CD4-positive, alpha-beta T cell treated with Interferon gamma for 1 hour (primary cell): ENCODE results near the gene HAUS8.
"Not testable (repeated sequence)": the region's sequence is repeated elsewhere in the genome, so short reads cannot be mapped to it uniquely, and the experiment has no call there.

Experiments
- DNase-seq: peaks from one replicate; pipeline ENCODE4 v3.0.0-alpha.2; 2020

The HAUS8 gene

DNA sequence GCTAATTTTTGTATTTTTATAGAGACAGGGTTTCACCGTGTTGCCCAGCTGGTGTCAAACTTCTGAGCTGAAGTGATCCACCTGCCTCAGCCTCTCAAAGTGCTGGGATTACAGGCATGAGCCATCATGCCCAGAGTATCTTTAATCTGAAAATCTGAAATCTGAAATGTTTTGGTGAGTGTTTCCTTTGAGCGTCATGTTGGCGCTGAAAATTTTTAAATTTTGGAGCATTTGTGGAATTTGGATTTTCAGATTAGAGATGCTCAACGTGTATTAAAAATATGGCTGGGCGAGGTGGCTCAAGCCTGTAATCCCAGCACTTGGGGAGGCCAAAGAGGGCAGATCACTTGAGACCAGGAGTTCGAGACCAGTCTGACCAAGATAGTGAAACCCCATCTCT is 43.5 kb downstream of the HAUS8 start:
- DNase-seq = no peak

DNA sequence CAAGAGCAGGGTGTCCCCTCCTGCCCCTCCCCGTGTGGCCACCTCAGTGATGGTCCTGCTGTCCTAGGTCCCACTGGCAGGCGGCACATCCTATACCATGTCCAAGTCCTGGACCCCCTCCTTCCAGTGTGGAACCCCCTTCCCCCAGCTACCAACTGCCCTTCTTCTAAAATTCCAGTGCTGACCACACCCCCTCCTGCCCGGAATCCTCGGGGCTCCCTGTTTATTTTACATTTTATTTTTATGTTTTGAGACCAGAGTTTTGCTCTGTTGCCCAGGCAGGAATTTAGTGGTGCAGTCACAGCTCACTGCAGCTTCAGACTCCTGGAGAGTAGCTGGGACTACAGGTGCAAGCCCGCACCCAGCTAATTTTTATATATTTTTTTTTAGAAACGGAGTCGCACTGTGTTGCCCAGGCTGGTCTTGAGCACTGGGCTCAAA is 47.7 kb downstream of the HAUS8 start:
- DNase-seq = no peak

DNA sequence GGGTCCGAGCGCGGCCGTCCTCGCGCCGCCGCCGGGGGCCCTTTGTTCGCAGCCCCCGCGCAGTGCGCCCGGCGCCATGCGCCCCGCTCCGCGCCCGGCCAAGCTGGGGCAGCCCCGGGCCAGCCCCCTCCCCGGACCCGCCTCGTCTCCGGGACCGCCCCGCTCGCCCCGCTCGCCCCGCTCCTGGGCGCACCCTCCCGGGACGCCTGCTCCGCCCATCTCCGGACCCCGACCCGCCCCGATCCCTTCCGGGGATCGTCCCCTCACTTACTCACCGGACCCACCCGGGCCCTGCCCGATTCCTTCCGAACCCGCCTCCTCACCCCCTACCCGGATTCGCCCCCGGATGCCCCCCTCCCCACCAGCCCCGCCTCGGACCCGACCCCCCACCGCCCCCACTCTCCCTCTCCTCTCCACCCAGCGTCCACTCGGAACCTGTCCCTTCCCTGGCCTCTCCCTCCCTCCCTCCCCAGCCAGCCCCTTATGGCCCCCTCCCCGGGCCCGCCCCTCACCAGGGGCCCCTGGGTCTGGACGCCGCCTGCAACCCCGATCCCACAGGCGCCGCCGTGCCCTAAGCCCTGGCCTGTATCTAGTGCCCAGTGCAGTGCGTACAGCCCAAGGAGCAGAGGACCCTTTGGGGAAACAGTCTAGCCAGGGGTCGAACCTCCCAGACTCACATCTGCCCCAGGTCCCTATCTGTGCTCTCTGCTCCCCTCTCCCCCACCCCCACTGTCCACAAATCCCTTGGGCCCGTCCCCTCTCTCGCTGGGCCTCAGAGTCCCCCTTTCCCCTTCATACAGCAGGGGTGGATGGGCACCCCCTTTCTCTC is 48.3 kb downstream of the HAUS8 start, which contains the start of gene CPAMD8:
Gene CPAMD8, minus strand, starts transcription at position 105 of the 829 bp plus-strand sequence. CDS start 168 bp downstream, outside the sequence.
- DNase-seq = no peak

DNA sequence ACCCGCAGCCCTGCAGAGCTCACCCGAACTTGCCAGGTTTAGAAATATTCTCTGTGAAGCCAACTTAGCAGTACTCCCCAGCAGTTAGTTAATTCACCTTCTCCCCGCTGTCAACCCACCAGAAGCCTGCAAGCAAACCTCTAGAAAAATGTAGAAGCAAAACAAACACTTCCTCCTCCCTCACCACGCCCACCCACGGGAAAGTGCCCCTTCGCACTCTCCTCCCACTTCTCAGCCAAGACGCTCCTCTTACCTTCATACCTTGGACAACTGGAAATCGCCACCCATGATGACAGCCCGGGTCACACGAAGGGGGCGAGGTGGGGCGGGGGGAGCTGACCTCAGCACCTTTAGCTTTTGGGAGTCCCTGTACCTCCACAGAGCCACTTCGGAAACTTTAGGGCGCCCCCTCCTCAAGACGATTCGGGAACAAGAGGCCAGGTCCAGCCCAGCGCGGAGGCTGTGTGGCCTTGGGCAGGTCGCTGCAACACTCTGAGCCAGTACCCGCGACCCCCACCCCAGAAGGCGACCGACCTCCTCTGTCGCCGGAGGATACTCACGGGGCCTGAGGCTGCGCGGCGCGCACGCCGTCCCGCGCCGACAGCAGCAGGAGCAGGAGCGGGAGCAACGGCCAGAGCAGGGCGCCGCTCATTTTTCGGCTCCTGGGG is 49.1 kb downstream of the HAUS8 start:
- peak; percentile 17 for DNase-seq

DNA sequence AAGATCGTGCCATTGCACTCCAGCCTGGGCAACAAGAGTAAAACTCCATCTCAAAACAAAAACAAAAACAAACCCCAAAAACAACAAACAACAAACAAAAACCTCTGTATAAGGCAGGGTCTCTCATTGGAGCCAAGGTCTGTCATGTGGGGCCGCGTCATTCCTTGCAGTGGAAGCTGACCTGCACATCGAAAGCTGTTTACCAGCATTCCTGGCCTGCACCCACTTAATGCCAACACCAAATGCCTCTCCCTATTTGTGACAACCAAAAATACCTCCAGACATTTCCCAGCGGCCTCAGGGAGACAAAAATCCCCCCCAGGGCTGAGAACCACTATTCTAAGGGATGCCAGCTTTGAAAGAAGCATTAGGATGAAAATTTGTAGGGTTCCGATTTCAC is 49.9 kb downstream of the HAUS8 start:
- DNase-seq = no peak

DNA sequence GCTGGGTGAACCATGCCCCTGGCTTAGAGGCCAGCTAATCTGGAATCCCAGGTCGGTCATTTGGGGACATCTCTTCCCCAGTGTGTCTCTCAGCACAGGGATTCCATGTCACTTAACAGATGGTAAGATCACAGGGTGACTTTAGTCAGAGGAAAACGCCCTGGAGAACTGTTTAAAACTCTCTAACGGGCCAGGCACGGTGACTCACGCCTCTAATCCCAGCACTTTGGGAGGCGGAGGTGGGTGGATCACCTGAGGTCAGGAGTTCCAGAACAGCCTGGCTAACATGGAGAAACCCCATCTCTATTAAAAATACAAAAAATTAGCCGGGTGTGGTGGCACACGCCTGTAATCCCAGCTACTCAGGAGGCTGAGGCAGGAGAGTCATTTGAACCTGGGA is 50.3 kb downstream of the HAUS8 start:
- not testable (repeated sequence) for DNase-seq

DNA sequence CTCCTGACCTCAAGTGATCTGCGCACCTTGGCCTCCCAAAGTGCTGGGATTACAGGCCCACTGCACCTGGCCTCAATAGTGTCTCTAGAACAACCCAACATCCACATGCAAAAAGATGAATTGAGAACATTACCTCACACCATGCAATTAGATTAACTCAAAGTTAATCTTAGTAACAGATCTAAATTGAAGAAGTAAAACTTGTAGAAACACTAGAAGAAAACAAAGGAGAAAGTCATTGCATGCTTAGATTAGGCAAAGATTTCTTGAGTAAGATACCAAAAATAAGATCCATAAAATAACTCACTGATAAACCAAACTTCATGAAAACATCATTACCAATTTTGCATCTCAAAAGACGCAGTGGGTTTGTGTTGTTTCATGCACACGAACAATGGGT is 51.4 kb downstream of the HAUS8 start:
- no peak for DNase-seq

DNA sequence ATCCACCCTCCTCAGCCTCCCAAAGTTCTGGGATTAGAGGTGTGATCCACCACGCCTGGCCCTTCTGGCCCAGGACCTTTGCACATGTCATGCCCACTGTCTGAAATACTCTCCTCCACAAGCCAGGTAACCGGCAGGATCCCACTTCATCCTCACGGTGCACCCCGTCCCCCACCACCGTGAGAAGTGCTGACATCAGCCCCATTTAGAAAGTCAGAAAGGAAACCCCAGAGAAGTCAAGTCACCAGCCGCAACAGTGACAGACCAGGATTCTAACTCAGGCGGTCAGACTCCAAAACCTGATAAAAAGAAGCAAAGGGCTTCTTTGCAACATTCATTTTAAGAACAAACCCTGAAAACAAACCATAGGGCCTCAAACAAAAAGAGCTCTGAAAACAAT is 52.5 kb downstream of the HAUS8 start:
- DNase-seq = no peak

DNA sequence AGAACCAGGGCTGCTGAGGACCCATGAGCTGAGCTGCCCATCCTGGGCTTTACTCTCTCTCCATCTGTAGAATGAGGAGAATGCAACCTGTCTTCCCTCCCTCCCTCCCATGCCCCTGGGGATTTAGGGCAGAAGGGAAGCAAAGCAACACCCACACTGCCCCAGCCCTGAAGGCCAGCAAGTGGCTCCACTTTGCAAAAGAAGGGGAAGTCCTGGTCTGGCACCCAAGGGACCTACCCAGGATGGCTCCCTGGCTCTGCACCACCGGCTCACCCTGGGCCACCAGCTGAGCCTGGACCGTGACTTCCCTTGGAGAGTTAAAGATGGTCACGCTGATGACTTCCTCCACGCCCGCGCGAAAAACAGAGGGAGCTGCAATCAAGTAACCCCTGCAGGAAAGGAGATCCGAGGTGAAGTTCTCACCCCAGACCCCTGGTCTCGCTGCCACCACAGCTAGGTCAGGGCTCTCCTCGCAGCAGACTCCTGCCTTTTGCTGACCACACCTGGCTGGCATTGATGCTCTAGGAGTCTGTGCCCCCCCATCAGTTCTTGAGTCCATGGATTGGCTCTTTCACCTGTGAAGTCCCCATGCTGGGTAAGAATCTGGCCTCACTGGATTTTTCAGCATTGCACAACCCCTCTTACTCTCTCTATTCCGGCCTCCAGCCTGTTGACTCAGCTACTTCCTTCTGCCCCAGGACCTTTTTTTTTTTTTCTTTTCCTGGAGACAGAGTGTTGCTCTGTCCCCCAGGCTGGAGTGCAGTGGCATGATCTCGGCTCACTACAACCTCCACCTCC is 53.3 kb downstream of the HAUS8 start:
- DNase-seq = peak; percentile 49

DNA sequence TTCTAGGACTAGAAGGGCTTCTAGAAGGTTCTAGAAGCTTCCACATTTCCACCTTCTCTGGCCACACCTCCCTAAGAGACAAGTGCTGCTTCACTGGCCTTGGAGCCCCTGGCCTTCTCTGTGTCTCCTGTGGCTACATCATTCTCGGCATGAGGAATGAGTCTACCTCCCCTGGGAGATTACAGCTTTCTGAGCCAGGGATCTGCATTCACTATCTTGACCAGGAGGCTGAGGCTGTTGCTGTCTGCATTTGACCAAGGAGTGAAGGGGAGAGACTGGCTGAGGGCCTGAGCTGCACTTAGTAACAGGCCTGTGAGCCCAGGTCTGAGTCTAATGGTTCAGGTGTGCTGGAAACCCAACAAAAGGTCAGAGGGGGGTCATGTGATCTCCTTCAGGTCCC is 53.9 kb downstream of the HAUS8 start:
- DNase-seq = no peak

DNA sequence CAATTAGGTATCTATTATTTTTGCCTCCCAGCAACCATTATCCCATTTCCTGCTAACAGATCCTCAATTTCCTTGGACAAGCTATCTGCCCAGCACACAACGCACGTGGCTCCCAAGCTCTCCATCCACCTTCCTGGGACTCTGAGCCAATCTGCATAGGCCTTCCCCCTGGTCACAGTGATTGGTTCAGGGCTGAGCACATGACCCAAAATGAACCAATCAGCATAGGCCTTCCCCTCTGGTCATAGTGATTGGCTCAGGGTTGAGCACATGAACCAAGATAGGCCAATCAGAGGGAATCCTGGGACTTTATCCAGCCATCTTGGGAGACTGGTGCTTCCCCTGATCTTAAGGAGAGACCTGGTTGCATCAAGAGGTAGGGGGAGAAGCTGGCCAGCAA is 54.4 kb downstream of the HAUS8 start:
- DNase-seq = no peak

DNA sequence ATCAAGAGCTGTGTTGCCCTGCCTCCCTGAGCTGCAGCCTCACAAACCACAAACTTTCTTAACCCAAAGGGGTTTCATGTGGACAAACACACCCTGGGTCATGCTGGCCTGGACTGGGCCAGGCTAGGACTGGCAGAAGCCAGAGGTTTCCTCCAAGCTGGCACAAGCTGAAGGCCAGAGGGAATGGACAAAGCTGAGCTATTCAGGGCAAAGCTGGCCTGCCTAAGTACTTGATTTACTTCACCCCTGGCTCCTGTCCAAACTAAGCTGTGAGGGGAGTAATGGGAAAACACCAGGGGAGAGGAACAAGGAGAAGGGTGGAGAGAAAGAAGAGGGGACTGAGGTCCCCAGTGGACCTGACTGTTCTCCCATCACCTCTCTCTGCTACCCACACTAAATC is 54.9 kb downstream of the HAUS8 start:
- DNase-seq = no peak

DNA sequence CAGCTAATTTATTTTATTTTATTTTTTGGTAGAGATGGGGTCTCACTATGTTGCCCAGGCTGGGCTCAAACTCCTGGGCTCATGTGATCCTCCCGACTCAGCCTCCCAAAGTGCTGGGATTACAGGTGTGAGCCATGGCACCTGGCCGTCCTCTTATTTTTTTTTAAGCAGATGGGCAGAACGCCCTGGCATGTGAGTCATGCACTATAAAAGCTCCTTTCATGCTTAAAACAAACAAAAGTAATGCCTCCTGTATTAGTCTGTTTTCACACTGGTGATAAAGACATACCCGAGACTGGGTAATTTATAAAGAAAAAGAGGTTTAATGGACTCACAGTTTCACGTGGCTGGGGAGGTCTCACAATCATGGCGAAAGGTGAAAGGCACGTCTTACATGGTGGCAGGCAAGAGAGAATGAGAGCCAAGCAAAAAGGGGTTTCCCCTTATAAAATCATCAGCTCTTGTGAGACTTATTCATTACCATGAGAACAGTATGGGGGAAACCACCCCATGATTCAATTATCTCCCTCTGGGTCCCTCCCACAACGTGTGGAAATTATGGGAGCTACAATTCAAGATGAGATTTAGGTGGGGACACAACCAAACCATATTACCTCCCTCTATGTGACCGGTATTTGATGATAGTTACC is 60.9 kb downstream of the HAUS8 start:
- not testable (repeated sequence) for DNase-seq

DNA sequence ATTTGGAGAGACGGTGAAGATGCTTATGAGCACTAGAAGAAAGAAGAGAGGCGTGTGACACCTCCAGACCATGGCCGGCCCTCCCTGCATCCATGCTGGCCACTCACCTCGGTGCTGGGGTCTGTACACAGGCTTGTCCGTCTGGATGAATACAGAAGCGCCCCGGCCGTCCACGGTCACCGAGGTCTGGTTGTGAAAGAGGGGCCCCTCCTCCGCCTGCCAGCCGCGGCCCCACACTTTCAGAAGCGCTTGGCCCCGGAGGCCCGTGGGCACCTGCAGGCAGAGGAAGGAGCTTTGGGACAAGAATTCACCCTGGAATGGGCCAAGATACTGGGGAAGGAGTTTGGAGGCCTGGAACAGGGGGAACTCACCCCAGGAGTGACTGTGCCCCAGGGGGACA is 63.8 kb downstream of the HAUS8 start:
- DNase-seq = no peak

DNA sequence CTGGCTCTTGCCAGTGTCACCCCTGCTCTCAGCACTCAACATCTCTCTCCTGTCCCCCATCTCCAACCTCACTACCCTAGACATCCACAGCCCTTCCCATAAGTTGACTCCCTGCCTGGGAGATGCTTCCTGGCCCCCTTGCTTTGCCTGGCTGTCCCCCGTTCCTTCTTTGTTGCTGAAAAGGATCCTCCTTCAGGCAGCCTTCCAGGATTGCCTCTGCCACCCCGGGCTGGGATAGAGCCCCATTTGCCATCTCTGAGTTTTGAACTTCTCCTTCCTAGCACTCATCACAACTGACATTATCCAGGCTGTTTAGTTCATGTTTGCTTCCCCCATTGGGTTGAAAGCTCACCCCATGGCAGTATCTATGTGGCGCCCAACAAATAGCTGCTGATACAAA is 68.7 kb downstream of the HAUS8 start:
- DNase-seq = no peak

DNA sequence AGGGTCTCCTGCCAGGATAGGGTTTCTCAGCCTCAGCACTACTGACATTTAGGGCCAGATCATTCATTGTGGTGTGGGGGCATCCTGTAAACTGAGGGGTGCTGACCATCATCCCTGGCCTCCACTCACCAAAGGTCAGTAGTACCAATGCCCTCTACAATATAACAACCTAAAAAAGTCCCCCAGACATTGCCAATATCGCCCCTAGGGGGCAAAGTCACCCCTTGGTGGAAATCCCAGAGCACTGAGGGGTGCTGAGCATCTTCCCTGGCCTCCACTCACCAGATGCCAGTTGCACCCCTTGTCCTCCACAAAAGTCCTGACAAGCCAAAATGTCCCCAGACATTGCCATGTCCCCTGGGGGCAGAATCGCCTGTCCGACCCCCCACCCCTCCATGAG is 70.3 kb downstream of the HAUS8 start:
- DNase-seq = no peak

DNA sequence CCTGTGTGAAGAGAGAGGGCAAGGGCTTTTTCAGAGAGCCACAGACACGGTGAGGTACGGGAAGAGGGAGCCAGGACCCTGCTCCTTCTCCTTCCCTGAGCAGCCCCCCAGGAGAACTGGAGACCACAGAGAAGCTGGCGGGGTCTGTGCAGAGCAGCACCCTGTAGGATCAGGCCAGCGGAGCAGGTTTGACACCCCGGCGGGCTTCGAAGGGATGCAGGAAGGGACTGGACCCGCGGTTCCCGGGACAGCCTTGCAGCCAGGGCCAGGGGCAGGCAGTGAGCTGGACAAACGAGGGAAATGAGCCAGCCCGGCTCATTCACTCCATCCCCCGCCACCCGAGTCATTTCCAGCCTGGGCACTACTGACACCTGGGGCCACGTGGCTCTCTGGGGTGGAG is 70.9 kb downstream of the HAUS8 start:
- no peak for DNase-seq

DNA sequence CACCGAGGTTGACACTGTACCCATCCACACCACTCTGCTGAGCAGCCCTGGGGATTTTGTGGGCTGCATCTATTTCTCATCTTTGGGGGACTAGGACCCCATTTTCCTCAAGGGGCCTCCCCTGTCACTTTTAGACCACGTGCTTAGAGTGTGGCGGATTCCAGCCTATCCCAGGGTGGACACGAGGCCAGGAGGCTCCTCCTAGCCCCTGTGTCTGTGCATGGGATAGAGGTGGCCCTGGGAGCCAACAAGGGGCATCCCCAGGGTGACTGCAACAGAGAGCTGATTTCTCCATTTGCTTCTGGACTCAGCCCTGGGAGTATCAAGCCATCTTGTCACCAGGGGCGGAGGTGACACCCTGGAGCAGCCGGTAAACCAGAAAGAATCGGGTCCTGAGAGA is 72.8 kb downstream of the HAUS8 start:
- no peak for DNase-seq

DNA sequence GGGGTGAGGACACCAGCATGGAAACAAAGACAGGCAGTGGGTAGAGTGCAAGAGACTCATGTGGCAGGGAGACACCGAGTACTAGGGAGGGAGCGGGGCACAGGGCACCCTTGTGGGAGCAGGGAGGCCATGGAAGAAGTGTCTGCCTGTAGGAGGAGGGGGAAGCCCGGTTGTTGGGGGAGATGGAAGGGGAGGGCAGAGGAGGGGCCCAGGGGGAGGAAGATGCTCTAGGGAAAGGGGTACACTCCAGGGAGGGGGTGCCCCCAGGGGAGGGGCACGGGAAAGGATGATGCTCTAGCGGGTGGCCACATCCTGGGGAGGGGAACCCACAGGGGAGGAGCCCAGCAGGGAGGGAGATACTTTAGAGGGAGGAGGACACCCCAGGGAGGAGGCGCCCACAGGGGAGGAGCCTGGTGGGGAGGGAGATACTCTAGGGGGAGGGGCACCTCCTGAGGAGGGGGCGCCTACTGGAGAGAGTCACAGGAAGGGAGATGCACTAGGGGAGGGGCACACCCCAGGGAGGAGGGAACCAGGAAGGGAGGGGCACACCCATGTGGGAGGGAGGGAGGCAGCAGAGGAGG is 73.6 kb downstream of the HAUS8 start:
- peak; percentile 83 for DNase-seq
